H1 (cell line): ENCODE results near the gene QSER1. TPM values are rescaled to one million over a fixed set of nuclear protein-coding genes. Genes with fewer than 3 reads are reported as not detected.

Experiments used
- CTCF ChIA-PET: fragments of 300-600 bp; sonication (Branson Sonifier 250); formaldehyde crosslinking; loops from one replicate; lab custom pipeline; 2021; ENCODE audit not compliant: partially characterized antibody; lab: Charles Lee
- POLR2A ChIA-PET: fragments of 300-600 bp; sonication (Branson Sonifier 250); formaldehyde crosslinking; loops from one replicate; lab custom pipeline; 2021; ENCODE audit warnings: inconsistent platforms; ENCODE audit not compliant: partially characterized antibody; lab: Charles Lee
- DNase-seq, 2 experiments: peaks; one replicate each; pipeline versions ENCODE4 v3.0.0 to v3.0.0-alpha.2; 2010 to 2022; ENCODE audit warnings: low spot score in 2 of 2, low read depth in 1 of 2, mixed read lengths in 1 of 2
- FAIRE-seq: peaks from 2 replicates; lab custom pipeline; 2011; peaks lifted over from hg19 to GRCh38; lab: Jason Lieb, UNC
- H2AFZ ChIP-seq: 2 replicates; pipeline ENCODE4 v1.8.1; 2012; ENCODE audit warnings: low read length, inconsistent platforms
- H2AK5ac ChIP-seq: 2 replicates; pipeline ENCODE4 v1.6.1; 2013; ENCODE audit warnings: low read depth, low read length
- H2BK120ac ChIP-seq: replicated peaks from 2 replicates; pipeline ENCODE3; 2013; ENCODE audit warnings: low read depth, low read length, inconsistent platforms
- H2BK12ac ChIP-seq: 2 replicates; pipeline ENCODE4 v1.6.1; 2013; ENCODE audit warnings: low read depth, low read length
- H2BK15ac ChIP-seq: 2 replicates; pipeline ENCODE4 v1.6.1; 2013; ENCODE audit warnings: low read length
- H2BK20ac ChIP-seq: 2 replicates; pipeline ENCODE4 v1.6.1; 2013; ENCODE audit warnings: low read length
- H2BK5ac ChIP-seq: 2 replicates; pipeline ENCODE4 v1.6.1; 2013; ENCODE audit warnings: low read depth, low read length
- H3K14ac ChIP-seq: 2 replicates; pipeline ENCODE4 v1.6.1; 2013; ENCODE audit warnings: inconsistent platforms; ENCODE audit not compliant: insufficient read length
- H3K18ac ChIP-seq: 2 replicates; pipeline ENCODE4 v1.6.1; 2013; ENCODE audit warnings: low read length; ENCODE audit errors: extremely low read depth
- H3K23ac ChIP-seq: 2 replicates; pipeline ENCODE4 v1.6.1; 2013; ENCODE audit warnings: inconsistent platforms; ENCODE audit not compliant: insufficient read length
- H3K23me2 ChIP-seq: 2 replicates; pipeline ENCODE4 v1.6.1; 2013; ENCODE audit warnings: low read depth, low read length
- H3K27ac ChIP-seq: 2 replicates; pipeline ENCODE4 v1.6.1; 2011; ENCODE audit warnings: low read depth, low read length, inconsistent platforms
- H3K27me3 ChIP-seq, 4 experiments: replicated peaks in 1 of 4; 1 replicate in 1 of 4; 2 replicates in 3 of 4; pipeline versions ENCODE4 v1.6.1 to v1.8.1; 2011 to 2013; ENCODE audit warnings: low read length in 3 of 4, mild to moderate bottlenecking in 3 of 4, inconsistent platforms in 2 of 4, mixed read lengths in 2 of 4, moderate library complexity in 1 of 4; ENCODE audit not compliant: control insufficient read depth in 3 of 4, insufficient read depth in 3 of 4; ENCODE audit errors: extremely low read depth in 1 of 4
- H3K36me3 ChIP-seq, 4 experiments: 2 replicates each; pipeline versions ENCODE4 v1.6.1 to v1.8.1; 2011 to 2013; ENCODE audit warnings: mild to moderate bottlenecking in 4 of 4, low read length in 3 of 4, moderate library complexity in 2 of 4, control low read depth in 1 of 4, inconsistent platforms in 1 of 4; ENCODE audit not compliant: insufficient read depth in 4 of 4, control insufficient read depth in 2 of 4
- H3K4ac ChIP-seq: replicated peaks from 2 replicates; pipeline ENCODE3; 2013; ENCODE audit warnings: low read length, low read depth, mixed read lengths, inconsistent platforms; ENCODE audit not compliant: insufficient read length
- H3K4me1 ChIP-seq, 4 experiments: replicated peaks in 1 of 4; 1 replicate in 1 of 4; 2 replicates in 3 of 4; pipeline versions ENCODE4 v1.6.1 to v1.8.1; 2011 to 2013; ENCODE audit warnings: low read length in 3 of 4, inconsistent platforms in 2 of 4, mixed read lengths in 1 of 4; ENCODE audit not compliant: insufficient read depth in 4 of 4, control insufficient read depth in 3 of 4
- H3K4me2 ChIP-seq, 2 experiments: 2 replicates each; pipeline versions ENCODE4 v1.6.1 to v1.8.1; 2011 to 2013; ENCODE audit warnings: low read depth in 2 of 2, low read length in 2 of 2, control low read depth in 1 of 2, inconsistent platforms in 1 of 2, mild to moderate bottlenecking in 1 of 2; ENCODE audit not compliant: insufficient read depth in 1 of 2
- H3K4me3 ChIP-seq, 4 experiments: fragments of 200-600, 300-600 bp in 1 of 4; sonication (generic), shearing (Covaris generic), sonication (Bioruptor Twin) in 1 of 4; 2 replicates each; pipeline versions ENCODE4 v1.5.1 to v1.8.1; 2011 to 2016; ENCODE audit warnings: low read length in 4 of 4, low read depth in 3 of 4, control low read depth in 2 of 4, inconsistent platforms in 2 of 4, mild to moderate bottlenecking in 2 of 4, mixed read lengths in 1 of 4, moderate library complexity in 1 of 4; ENCODE audit not compliant: insufficient read depth in 2 of 4; ENCODE audit errors: extremely low read depth in 1 of 4
- H3K56ac ChIP-seq: replicated peaks from 2 replicates; pipeline ENCODE3; 2013; ENCODE audit warnings: low read depth, mild to moderate bottlenecking, mixed read lengths, low read length, inconsistent platforms; ENCODE audit not compliant: insufficient read length
- H3K79me1 ChIP-seq: 2 replicates; pipeline ENCODE4 v1.6.1; 2013; ENCODE audit warnings: low read depth, low read length, control low read depth
- H3K79me2 ChIP-seq, 2 experiments: 2 replicates each; pipeline versions ENCODE4 v1.6.1 to v1.8.1; 2012 to 2013; ENCODE audit warnings: low read length in 2 of 2, mild to moderate bottlenecking in 2 of 2, inconsistent platforms in 1 of 2; ENCODE audit not compliant: insufficient read depth in 2 of 2, control insufficient read depth in 1 of 2
- H3K9ac ChIP-seq, 4 experiments: replicated peaks in 1 of 4; 1 replicate in 1 of 4; 2 replicates in 3 of 4; pipeline versions ENCODE4 v1.6.1 to v1.8.1; 2011 to 2013; ENCODE audit warnings: low read depth in 3 of 4, low read length in 3 of 4, control low read depth in 2 of 4, mild to moderate bottlenecking in 2 of 4, moderate library complexity in 2 of 4, inconsistent platforms in 1 of 4; ENCODE audit errors: extremely low read depth in 1 of 4
- H3K9me3 ChIP-seq, 2 experiments: 2 replicates each; pipeline versions ENCODE4 v1.6.1 to v1.8.1; 2012 to 2013; ENCODE audit warnings: mild to moderate bottlenecking in 2 of 2, moderate library complexity in 2 of 2, control low read depth in 1 of 2, inconsistent platforms in 1 of 2, low read depth in 1 of 2, low read length in 1 of 2, mixed read lengths in 1 of 2; ENCODE audit not compliant: insufficient read depth in 2 of 2
- H4K20me1 ChIP-seq, 2 experiments: replicated peaks in 1 of 2; 2 replicates each; pipeline versions ENCODE3 to v1.8.1; 2011 to 2013; ENCODE audit warnings: inconsistent platforms in 2 of 2, low read length in 2 of 2, mild to moderate bottlenecking in 1 of 2; ENCODE audit not compliant: insufficient read depth in 2 of 2, control insufficient read depth in 1 of 2
- H4K5ac ChIP-seq: 2 replicates; pipeline ENCODE4 v1.6.1; 2013; ENCODE audit warnings: low read length, low read depth, mixed read lengths, inconsistent platforms; ENCODE audit not compliant: insufficient read length
- H4K8ac ChIP-seq: 2 replicates; pipeline ENCODE4 v1.8.0; 2013; ENCODE audit warnings: mild to moderate bottlenecking, moderate library complexity, low read length, inconsistent platforms; ENCODE audit not compliant: insufficient read depth; ENCODE audit errors: extremely low read depth
- H4K91ac ChIP-seq: replicated peaks from 2 replicates; pipeline ENCODE3; 2013; ENCODE audit warnings: low read length, mixed read lengths, inconsistent platforms; ENCODE audit not compliant: insufficient read length
- ASH2L ChIP-seq: fragments of 200-600, 300-600 bp; sonication (generic); IDR thresholded peaks from one replicate; pipeline ENCODE4 v1.7.1; 2017; ENCODE audit warnings: low read length
- CBX5 ChIP-seq: fragments of 300-800, 300-1000 bp; sonication (generic); IDR thresholded peaks from 2 replicates; pipeline ENCODE4 v1.7.1; 2016; ENCODE audit warnings: antibody characterized with exemption, low read length, low read depth
- EZH2 ChIP-seq: fragments of 200-600 bp; sonication (generic); IDR thresholded peaks from 2 replicates; pipeline ENCODE4 v1.7.1; 2012; ENCODE audit warnings: low read depth, mild to moderate bottlenecking, moderate library complexity, low read length, inconsistent platforms; ENCODE audit not compliant: severe bottlenecking
- FOSL1 ChIP-seq: IDR thresholded peaks from 2 replicates; pipeline ENCODE4 v1.6.1; 2011; ENCODE audit warnings: mild to moderate bottlenecking, low read depth, low read length, moderate library complexity; ENCODE audit not compliant: insufficient read depth
- NANOG ChIP-seq: IDR thresholded peaks from 2 replicates; pipeline ENCODE4 v1.6.1; 2011; ENCODE audit warnings: low read length, low read depth, mild to moderate bottlenecking, inconsistent platforms; ENCODE audit not compliant: insufficient read depth, poor library complexity, severe bottlenecking
- PHF8 ChIP-seq: fragments of 200-600 bp; sonication (generic); conservative IDR thresholded peaks from 2 replicates; pipeline ENCODE4 v1.7.1; 2012; ENCODE audit warnings: low read depth, mild to moderate bottlenecking, inconsistent platforms, low read length, moderate library complexity
- POLR2A ChIP-seq, 2 experiments: IDR thresholded peaks; 1 replicate in 1 of 2; 2 replicates in 1 of 2; pipeline ENCODE4 v1.6.1; 2011; ENCODE audit warnings: low read depth in 2 of 2, low read length in 2 of 2, mild to moderate bottlenecking in 2 of 2; ENCODE audit errors: control extremely low read depth in 1 of 2
- RAD21 ChIP-seq, 2 experiments: IDR thresholded peaks in 1 of 2; conservative IDR thresholded peaks in 1 of 2; 2 replicates each; pipeline ENCODE4 v1.6.1; 2011; ENCODE audit warnings: low read depth in 2 of 2, low read length in 2 of 2, improper control_type of control experiment in 1 of 2, inconsistent platforms in 1 of 2, mild to moderate bottlenecking in 1 of 2, moderate library complexity in 1 of 2
- RBBP5 ChIP-seq: IDR thresholded peaks from 2 replicates; pipeline ENCODE4 v1.7.1; 2012; ENCODE audit warnings: low read depth, mild to moderate bottlenecking, inconsistent platforms, low read length, moderate library complexity, borderline replicate concordance
- RXRA ChIP-seq: IDR thresholded peaks from 2 replicates; pipeline ENCODE4 v1.6.1; 2011; ENCODE audit warnings: low read depth, mild to moderate bottlenecking, low read length, moderate library complexity; ENCODE audit not compliant: insufficient read depth
- SIRT6 ChIP-seq: IDR thresholded peaks from one replicate; pipeline ENCODE4 v1.7.1; 2012; ENCODE audit warnings: low read length, inconsistent platforms
- SUZ12 ChIP-seq: fragments of 200-600 bp; sonication (generic); IDR thresholded peaks from 2 replicates; pipeline ENCODE4 v1.6.1; 2012; ENCODE audit warnings: mild to moderate bottlenecking, inconsistent platforms, low read length, moderate library complexity, mixed read lengths
- USF2 ChIP-seq: IDR thresholded peaks from 2 replicates; pipeline ENCODE4 v1.6.1; 2011; ENCODE audit warnings: low read length, improper control_type of control experiment
- WGBS, 2 experiments: shearing (Covaris generic) in 1 of 2; methylation state at CpG; one replicate each; pipeline versions ENCODE4 v1.1.6 to v1.1.7; 2013 to 2015; ENCODE audit warnings: low lambda C conversion rate in 2 of 2, mixed read lengths in 2 of 2, inconsistent platforms in 1 of 2, low coverage in 1 of 2, missing lambda C conversion rate in 1 of 2; ENCODE audit not compliant: insufficient replicate concordance in 2 of 2, insufficient coverage in 1 of 2, insufficient read length in 1 of 2; ENCODE audit errors: extremely low coverage in 1 of 2, missing lambda C conversion rate in 1 of 2; 5-methylcytosine and 5-hydroxymethylcytosine counted together
- polyA plus RNA-seq, 7 experiments: library from polyadenylated mRNA; depleted of rRNA in 3 of 7; stranded (reverse) in 5 of 7; unstranded in 2 of 7; fragments of >200 nt in 5 of 7; fragments of 200-250 nt in 2 of 7; gene quantifications; 1 replicate in 5 of 7; 2 replicates in 1 of 7; 4 replicates in 1 of 7; pipeline versions ENCODE4 v1.2.1 to v1.2.3, GENCODE V29; 2011 to 2013; ENCODE audit warnings: missing spikeins in 2 of 7, mixed read lengths in 2 of 7
- total RNA-seq: library from RNA; stranded (reverse); fragmentation: NEBNext Ultra II Directional; extraction: Animal tissue kit (Norgen Biotek cat#: 25700); gene quantifications from 2 replicates; pipeline ENCODE4 v1.2.1, GENCODE V29; 2021

QSER1 gene
- total and polyA plus RNA-seq, 2 of the 8 experiments (the other 6 are each of a cell fraction or from before 2014, with no cell fraction given) = 29.3 to 117 TPM

- no peak overlapping the region for H2BK5ac ChIP-seq
- no peaks in the 10 kb centered on the region for H3K79me2 ChIP-seq
- no peak overlapping the region for H3K18ac ChIP-seq
- POLR2A ChIA-PET = interaction anchor here (1.2 kb wide), 1 partner anchor 17 kb away, joined by 4 read pairs; no protein-coding TSS in a partner anchor
- H2BK120ac ChIP-seq = no peak overlapping the region
- no peaks in the 10 kb centered on the region for H3K27me3 ChIP-seq
- H3K23ac ChIP-seq = no peak overlapping the region
- peaks cover 0 to 7% of the 10 kb centered on the region in 2 experiments; a peak in 1 of 4 replicates for H3K9me3 ChIP-seq
- no peaks in the 10 kb centered on the region for H3K36me3 ChIP-seq
- H2BK15ac ChIP-seq = no peak overlapping the region
- CTCF ChIA-PET = interaction anchor here (1.4 kb wide), 1 partner anchor 74 kb away, joined by 7 read pairs; no protein-coding TSS in a partner anchor
- no peaks in the 10 kb centered on the region for H3K79me1 ChIP-seq
- no peak overlapping the region for H3K14ac ChIP-seq
- H2AFZ ChIP-seq = no peak overlapping the region
- no peak overlapping the region for H4K91ac ChIP-seq
- no peak overlapping the region for H2AK5ac ChIP-seq
- no peak overlapping the region for H2BK12ac ChIP-seq
- H3K4ac ChIP-seq = no peak overlapping the region
- WGBS, 2 experiments = 90% methylated on average over 3 of the region's 3 CpGs; no CpG with 5 or more reads in 1 of the 2 experiments
- no peak overlapping the region for H3K56ac ChIP-seq
- H4K20me1 ChIP-seq = no peaks in the 10 kb centered on the region
- H4K5ac ChIP-seq = no peak overlapping the region
- no peak overlapping the region for H4K8ac ChIP-seq
- H3K9ac ChIP-seq = no peak overlapping the region
- no peak overlapping the region for H2BK20ac ChIP-seq
- H3K23me2 ChIP-seq = no peaks in the 10 kb centered on the region
- no peak overlapping the region for H3K4me2 ChIP-seq
- no peak for FAIRE-seq
- H3K27ac ChIP-seq = no peak overlapping the region
- no peak for DNase-seq
- H3K4me3 ChIP-seq = no peak overlapping the region
- peaks cover 0 to 2% (median 0%) of the 10 kb centered on the region in 4 experiments; a peak in 1 of 7 replicates for H3K4me1 ChIP-seq
- no peak for TF ChIP-seq ASH2L
- TF ChIP-seq RAD21 (IDR thresholded peaks at IDR 0.05 in 1 of 2, conservative IDR thresholded peaks at IDR 0.05 in 1 of 2; ENCODE audit: low read depth in 2 of 2, low read length in 2 of 2) = no peak
- no peak for TF ChIP-seq EZH2
- no peak for TF ChIP-seq RBBP5
- TF ChIP-seq SIRT6 = no peak
- TF ChIP-seq SUZ12 = no peak
- TF ChIP-seq POLR2A (IDR thresholded peaks at IDR 0.05; ENCODE audit: control extremely low read depth in 1 of 2, low read depth in 2 of 2, low read length in 2 of 2) = no peak
- TF ChIP-seq RXRA = no peak
- no peak for TF ChIP-seq CBX5
- no peak for TF ChIP-seq FOSL1
- TF ChIP-seq USF2 = no peak
- no peak for TF ChIP-seq NANOG
- no peak for TF ChIP-seq PHF8
These were observed 98.8 kb downstream of the QSER1 start for GRCh38 chr11:32991427-32991826.
